ENCODE results near the gene WDR5.

WDR5 gene

GRCh38 chr9:134165357-134166315 is 29.8 kb downstream of the WDR5 start:
- H3K27ac ChIP-seq = no peak overlapping the region
- H3K79me2 ChIP-seq (ENCODE audit: insufficient read depth, low read depth) = no peaks in the 10 kb centered on the region
- H3K4me3 ChIP-seq (IDR thresholded peaks at IDR 0.05; ENCODE audit: insufficient read depth, low read depth, low read length) = no peak overlapping the region
- no peak overlapping the region for H3K9ac ChIP-seq
- no peaks in the 10 kb centered on the region for H3K27me3 ChIP-seq (ENCODE audit: insufficient read depth, low read depth)
- no peaks in the 10 kb centered on the region for H3K36me3 ChIP-seq (ENCODE audit: insufficient read depth)
- no peak overlapping the region for H2AFZ ChIP-seq (ENCODE audit: low read depth)
- no peak overlapping the region; the same call in 1 of the 2 replicates for H3K4me2 ChIP-seq
- H4K20me1 ChIP-seq (ENCODE audit: insufficient read depth) = no peaks in the 10 kb centered on the region
- peaks cover 5% of the 10 kb centered on the region for H3K4me1 ChIP-seq (ENCODE audit: low read depth, poor library complexity, severe bottlenecking)
- TF ChIP-seq CTCF (conservative IDR thresholded peaks at IDR 0.05; ENCODE audit: low read depth, low read length) = no peak

- no peaks in the 10 kb centered on the region for H3K27me3 ChIP-seq (ENCODE audit: insufficient read depth, low read depth)
- H3K9ac ChIP-seq = no peak overlapping the region
- no peaks in the 10 kb centered on the region for H3K79me2 ChIP-seq (ENCODE audit: insufficient read depth, low read depth)
- H2AFZ ChIP-seq (ENCODE audit: low read depth) = no peak overlapping the region
- no peaks in the 10 kb centered on the region for H4K20me1 ChIP-seq (ENCODE audit: insufficient read depth)
- no peak for TF ChIP-seq CTCF (conservative IDR thresholded peaks at IDR 0.05; ENCODE audit: low read depth, low read length)
- peaks cover 5% of the 10 kb centered on the region for H3K4me1 ChIP-seq (ENCODE audit: low read depth, poor library complexity, severe bottlenecking)
- no peak overlapping the region for H3K27ac ChIP-seq
- no peak overlapping the region for H3K4me3 ChIP-seq (IDR thresholded peaks at IDR 0.05; ENCODE audit: insufficient read depth, low read depth, low read length)
- no peak overlapping the region for H3K4me2 ChIP-seq
- no peaks in the 10 kb centered on the region for H3K36me3 ChIP-seq (ENCODE audit: insufficient read depth)
These were observed 30.5 kb downstream of the WDR5 start for GRCh38 chr9:134166374-134166773.

- Histone ChIP-seq H3K79me2 (ENCODE audit: insufficient read depth, low read depth) (no peaks in the 10 kb centered on the region), H3K4me2 (no peak overlapping the region), H2AFZ (ENCODE audit: low read depth) (no peak overlapping the region), H4K20me1 (ENCODE audit: insufficient read depth) (no peaks in the 10 kb centered on the region), H3K4me3 (IDR thresholded peaks at IDR 0.05; ENCODE audit: insufficient read depth, low read depth, low read length) (no peak overlapping the region), H3K36me3 (ENCODE audit: insufficient read depth) (no peaks in the 10 kb centered on the region), H3K27me3 (ENCODE audit: insufficient read depth, low read depth) (no peaks in the 10 kb centered on the region), H3K4me1 (ENCODE audit: low read depth, poor library complexity, severe bottlenecking) (peaks cover 5% of the 10 kb centered on the region), H3K9ac (no peak overlapping the region), H3K27ac (no peak overlapping the region)
- no peak for TF ChIP-seq CTCF (conservative IDR thresholded peaks at IDR 0.05; ENCODE audit: low read depth, low read length)
These were observed 31.6 kb downstream of the WDR5 start for GRCh38 chr9:134167530-134167931.

- H3K36me3 ChIP-seq (ENCODE audit: insufficient read depth) = no peaks in the 10 kb centered on the region
- no peak overlapping the region for H3K9ac ChIP-seq
- peak; percentile 48 for TF ChIP-seq CTCF (conservative IDR thresholded peaks at IDR 0.05; ENCODE audit: low read depth, low read length)
- no peak overlapping the region for H3K27ac ChIP-seq
- H3K27me3 ChIP-seq (ENCODE audit: insufficient read depth, low read depth) = no peaks in the 10 kb centered on the region
- H3K4me3 ChIP-seq (IDR thresholded peaks at IDR 0.05; ENCODE audit: insufficient read depth, low read depth, low read length) = no peak overlapping the region
- no peak overlapping the region for H2AFZ ChIP-seq (ENCODE audit: low read depth)
- H3K4me2 ChIP-seq = no peak overlapping the region
- H3K4me1 ChIP-seq (ENCODE audit: low read depth, poor library complexity, severe bottlenecking) = peaks cover 5% of the 10 kb centered on the region
- H3K79me2 ChIP-seq (ENCODE audit: insufficient read depth, low read depth) = no peaks in the 10 kb centered on the region
- H4K20me1 ChIP-seq (ENCODE audit: insufficient read depth) = no peaks in the 10 kb centered on the region
These were observed 33.1 kb downstream of the WDR5 start for GRCh38 chr9:134168757-134169550.

Data from KMS-11 (cell line).